Measurements from ENCODE around the gene GNAQ.

The GNAQ gene

DNA sequence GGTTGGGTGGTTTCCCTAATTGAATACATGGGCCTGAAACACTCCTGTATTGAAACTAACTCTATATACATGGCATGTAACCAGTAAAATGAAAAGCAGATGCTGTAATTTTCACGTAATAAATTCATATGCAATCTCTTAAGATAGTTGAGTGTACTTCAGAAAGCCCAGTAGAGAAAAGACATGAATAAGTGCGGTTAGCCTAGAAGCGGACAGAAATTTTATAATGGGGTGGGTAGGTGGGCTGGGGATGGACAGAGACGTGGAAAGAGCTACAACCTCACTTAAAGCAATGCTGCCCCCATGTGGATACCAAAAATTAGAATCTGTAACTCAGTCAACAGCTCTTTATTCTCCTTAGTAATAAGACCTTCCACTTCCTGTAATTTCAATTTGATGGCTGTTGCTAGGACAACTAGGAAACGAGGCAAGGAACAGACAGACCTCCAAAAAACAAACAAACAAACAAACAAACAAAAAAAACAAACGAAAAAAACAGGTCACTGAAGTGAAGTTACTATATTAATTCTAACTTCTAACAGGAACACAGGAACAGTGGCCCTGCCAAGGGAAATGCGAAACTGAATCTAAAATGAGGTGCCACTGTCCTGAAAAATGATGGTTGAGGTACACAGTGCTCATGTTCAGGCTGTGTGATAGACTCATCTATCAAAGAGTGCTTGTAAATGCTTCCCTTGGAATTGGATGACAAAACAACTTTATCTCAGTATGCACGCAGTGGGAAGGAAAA, 280.1 kb downstream of the GNAQ start:
- Histone ChIP-seq H3K79me2 (ENCODE audit: control insufficient read depth, low read length) (no peaks in the 10 kb centered on the region), H3K9me3 (ENCODE audit: control insufficient read depth, insufficient read depth, low read length) (no peaks in the 10 kb centered on the region), H3K4me1 (ENCODE audit: control insufficient read depth, low read length) (no peaks in the 10 kb centered on the region), H4K20me1 (ENCODE audit: control insufficient read depth, insufficient read depth, low read depth, low read length) (no peaks in the 10 kb centered on the region), H3K27me3 (ENCODE audit: control insufficient read depth, low read length) (peaks cover 8% of the 10 kb centered on the region; the same call in 1 of the 2 replicates), H3K27ac (ENCODE audit: low read depth, low read length) (no peak overlapping the region), H3K9me2 (replicated peaks; ENCODE audit: control insufficient read depth, low read length) (no peaks in the 10 kb centered on the region), H3F3A (ENCODE audit: control insufficient read depth, insufficient read depth) (no peaks in the 10 kb centered on the region), H3K4me2 (ENCODE audit: low read length) (no peak overlapping the region), H3K4me3 (ENCODE audit: low read length) (no peak overlapping the region), H3K36me3 (ENCODE audit: control insufficient read depth, low read length) (no peaks in the 10 kb centered on the region)
- TF ChIP-seq CTCF (IDR thresholded peaks at IDR 0.05; ENCODE audit: low read depth, low read length, poor library complexity, severe bottlenecking) (peak; percentile 57), EZH2phosphoT487 (IDR thresholded peaks at IDR 0.05; ENCODE audit: borderline replicate concordance, low read length) (no peak)

DNA sequence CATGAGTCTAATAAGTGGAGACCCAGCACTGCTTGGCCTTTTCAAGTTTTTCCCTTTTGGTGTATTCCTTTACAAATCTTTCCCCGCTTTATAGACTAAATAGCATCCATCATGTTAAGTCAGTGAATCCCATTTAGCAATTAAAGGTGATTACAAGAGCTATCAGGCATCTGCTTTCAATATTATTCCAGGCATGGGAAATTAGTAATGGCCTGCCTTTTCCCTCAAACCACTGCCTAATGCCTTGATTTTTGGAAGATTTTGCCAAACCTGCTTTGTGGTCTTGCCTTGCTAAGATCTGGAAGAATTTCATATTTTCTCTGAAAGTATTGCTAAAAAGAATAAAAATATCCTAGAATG, 280.6 kb downstream of the GNAQ start:
- Histone ChIP-seq H3K79me2 (ENCODE audit: control insufficient read depth, low read length) (no peaks in the 10 kb centered on the region), H3K4me3 (ENCODE audit: low read length) (no peak overlapping the region), H3K36me3 (ENCODE audit: control insufficient read depth, low read length) (no peaks in the 10 kb centered on the region), H3K4me1 (ENCODE audit: control insufficient read depth, low read length) (no peaks in the 10 kb centered on the region), H3K27me3 (ENCODE audit: control insufficient read depth, low read length) (peaks cover 8% of the 10 kb centered on the region; the same call in 1 of the 2 replicates), H3K9me2 (replicated peaks; ENCODE audit: control insufficient read depth, low read length) (no peaks in the 10 kb centered on the region), H3F3A (ENCODE audit: control insufficient read depth, insufficient read depth) (no peaks in the 10 kb centered on the region), H3K27ac (ENCODE audit: low read depth, low read length) (no peak overlapping the region), H3K4me2 (ENCODE audit: low read length) (no peak overlapping the region), H3K9me3 (ENCODE audit: control insufficient read depth, insufficient read depth, low read length) (no peaks in the 10 kb centered on the region), H4K20me1 (ENCODE audit: control insufficient read depth, insufficient read depth, low read depth, low read length) (no peaks in the 10 kb centered on the region)
- no peak for TF ChIP-seq CTCF (IDR thresholded peaks at IDR 0.05; ENCODE audit: low read depth, low read length, poor library complexity, severe bottlenecking)
- TF ChIP-seq EZH2phosphoT487 (IDR thresholded peaks at IDR 0.05; ENCODE audit: borderline replicate concordance, low read length) = no peak

DNA sequence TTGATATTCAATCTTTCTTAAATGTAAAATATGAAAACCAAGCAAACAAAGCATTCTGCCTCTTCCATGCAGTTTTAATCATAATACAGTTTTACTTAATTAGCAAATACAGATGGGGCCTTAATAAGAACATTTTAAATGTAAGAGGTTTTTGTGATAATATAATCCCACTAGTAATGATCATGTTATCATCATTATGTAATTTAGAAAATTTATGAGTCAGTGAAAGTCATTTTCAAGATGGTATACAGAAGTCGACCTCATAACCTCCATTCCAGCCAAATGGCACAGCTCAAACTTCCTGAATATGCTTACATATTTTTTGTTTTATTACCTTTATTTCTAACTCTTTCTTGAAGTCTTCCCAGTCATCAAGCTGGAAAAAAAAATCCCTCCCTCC, 281.3 kb downstream of the GNAQ start:
- Histone ChIP-seq H3K9me2 (replicated peaks; ENCODE audit: control insufficient read depth, low read length) (no peaks in the 10 kb centered on the region), H3K4me3 (ENCODE audit: low read length) (no peak overlapping the region), H3K36me3 (ENCODE audit: control insufficient read depth, low read length) (no peaks in the 10 kb centered on the region), H3K4me2 (ENCODE audit: low read length) (no peak overlapping the region), H3K9me3 (ENCODE audit: control insufficient read depth, insufficient read depth, low read length) (no peaks in the 10 kb centered on the region), H3K79me2 (ENCODE audit: control insufficient read depth, low read length) (no peaks in the 10 kb centered on the region), H4K20me1 (ENCODE audit: control insufficient read depth, insufficient read depth, low read depth, low read length) (no peaks in the 10 kb centered on the region), H3F3A (ENCODE audit: control insufficient read depth, insufficient read depth) (no peaks in the 10 kb centered on the region), H3K4me1 (ENCODE audit: control insufficient read depth, low read length) (no peaks in the 10 kb centered on the region), H3K27me3 (ENCODE audit: control insufficient read depth, low read length) (peaks cover 8% of the 10 kb centered on the region; the same call in 1 of the 2 replicates), H3K27ac (ENCODE audit: low read depth, low read length) (no peak overlapping the region)
- TF ChIP-seq EZH2phosphoT487 (IDR thresholded peaks at IDR 0.05; ENCODE audit: borderline replicate concordance, low read length) = no peak
- TF ChIP-seq CTCF (IDR thresholded peaks at IDR 0.05; ENCODE audit: low read depth, low read length, poor library complexity, severe bottlenecking) = no peak

Data from DOHH2 (cell line).